GM12875 (cell line): ENCODE data around the gene SPTBN1.

ENCODE experiments used
- H3K4me3 ChIP-seq: one replicate; pipeline ENCODE4 v1.5.1; 2011; ENCODE audit warnings: low read depth, low read length, control low read depth
- CTCF ChIP-seq: IDR thresholded peaks from 2 replicates; pipeline ENCODE4 v1.5.1; 2011; ENCODE audit warnings: low read depth, mild to moderate bottlenecking, control low read depth, inconsistent platforms, low read length, moderate library complexity, borderline replicate concordance; ENCODE audit not compliant: insufficient read depth

SPTBN1 gene

GRCh38 chr2:54599914-54600313 lies 143.8 kb downstream of the SPTBN1 start:
- TF ChIP-seq CTCF, result no peak
- no peak overlapping the region for H3K4me3 ChIP-seq

GRCh38 chr2:54601339-54601738 lies 145.2 kb downstream of the SPTBN1 start:
- H3K4me3 ChIP-seq, result no peak overlapping the region

GRCh38 chr2:54602736-54603322 lies 146.7 kb downstream of the SPTBN1 start:
- H3K4me3 ChIP-seq, result no peak overlapping the region

More at GRCh38 chr2:54601339-54601738, 145.2 kb downstream of the SPTBN1 start:
- no peak for TF ChIP-seq CTCF

GRCh38 chr2:54603357-54603756 lies 147.2 kb downstream of the SPTBN1 start:
- TF ChIP-seq CTCF, result no peak
- no peak overlapping the region for H3K4me3 ChIP-seq

More at GRCh38 chr2:54602736-54603322, 146.7 kb downstream of the SPTBN1 start:
- no peak for TF ChIP-seq CTCF

- no peak for TF ChIP-seq CTCF
- no peak overlapping the region for H3K4me3 ChIP-seq
Measured at GRCh38 chr2:54603796-54604195, 147.7 kb downstream of the SPTBN1 start.

- H3K4me3 ChIP-seq, result no peak overlapping the region
Measured at GRCh38 chr2:54604871-54605270, 148.7 kb downstream of the SPTBN1 start.

More at GRCh38 chr2:54604871-54605270, 148.7 kb downstream of the SPTBN1 start:
- no peak for TF ChIP-seq CTCF
